Measurements from ENCODE around the gene LY6G5C.
A peak's percentile ranks its signal among the peaks of the same experiment; 100 is the strongest.

The LY6G5C gene

GRCh38 chr6:31689249-31690110 lies 8.6 kb upstream of the LY6G5C start:
- DNase-seq = no peak

- DNase-seq = no peak
Observed at GRCh38 chr6:31687860-31688693, 7.2 kb upstream of the LY6G5C start.

GRCh38 chr6:31687321-31687720 lies 6.5 kb upstream of the LY6G5C start:
- DNase-seq = no peak

GRCh38 chr6:31686483-31686882 lies 5.6 kb upstream of the LY6G5C start:
- no peak for DNase-seq

DNA sequence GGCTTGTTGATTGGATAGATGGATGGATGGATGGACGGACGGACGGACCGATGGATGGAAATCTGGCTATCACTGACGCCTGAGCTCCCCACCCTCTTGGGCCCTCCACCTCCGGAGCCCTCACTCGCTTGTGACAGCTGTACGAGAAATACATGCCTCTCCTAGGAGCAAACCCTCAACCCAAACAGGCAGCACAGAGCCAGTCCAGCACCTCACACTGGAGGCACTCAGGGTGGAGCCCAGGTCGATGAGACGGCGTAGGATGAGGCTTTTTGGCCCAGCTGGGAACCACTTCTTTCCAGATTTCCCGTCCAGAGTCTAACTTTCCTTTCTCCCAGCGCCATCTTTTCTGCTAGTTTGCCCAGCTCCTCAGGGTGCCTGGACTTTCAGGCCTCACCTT lies 2.7 kb upstream of the LY6G5C start:
- no peak for DNase-seq

GRCh38 chr6:31681135-31681671 lies 336 bp upstream of the LY6G5C start:
- DNase-seq = peak; percentile 24

- no peak for DNase-seq
Observed at GRCh38 chr6:31677955-31678354, 2.9 kb downstream of the LY6G5C start.

GRCh38 chr6:31676904-31677303 lies 4.0 kb downstream of the LY6G5C start:
- DNase-seq = no peak

DNA sequence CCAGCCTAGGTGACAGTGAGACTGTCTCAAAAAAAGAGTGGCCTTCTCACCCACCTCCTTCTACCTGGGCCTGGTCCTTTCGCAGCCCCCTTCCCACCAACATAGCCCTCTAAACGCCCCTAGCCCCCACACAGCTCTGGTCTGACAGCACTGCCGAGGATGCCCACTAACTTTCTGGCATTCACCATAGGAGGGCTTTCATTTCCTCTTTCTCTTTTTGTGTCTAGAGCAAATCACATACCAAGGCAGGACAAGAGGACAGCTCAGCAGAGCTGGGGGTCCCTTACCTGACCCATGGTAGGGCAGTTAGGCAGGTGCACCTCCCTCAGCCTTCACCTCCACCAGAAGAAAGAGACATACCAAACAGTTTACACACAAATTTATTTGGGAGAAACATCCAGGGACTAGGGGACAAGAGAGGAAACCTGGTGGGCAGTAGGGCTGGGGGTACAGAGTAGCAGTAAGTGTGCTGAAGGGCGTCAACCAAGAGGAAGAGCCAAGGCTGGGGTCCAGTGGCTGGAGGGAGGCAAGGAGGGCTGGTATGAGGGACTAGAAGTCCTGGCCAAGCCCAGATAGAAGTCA lies 4.5 kb downstream of the LY6G5C start:
- DNase-seq = no peak

DNA sequence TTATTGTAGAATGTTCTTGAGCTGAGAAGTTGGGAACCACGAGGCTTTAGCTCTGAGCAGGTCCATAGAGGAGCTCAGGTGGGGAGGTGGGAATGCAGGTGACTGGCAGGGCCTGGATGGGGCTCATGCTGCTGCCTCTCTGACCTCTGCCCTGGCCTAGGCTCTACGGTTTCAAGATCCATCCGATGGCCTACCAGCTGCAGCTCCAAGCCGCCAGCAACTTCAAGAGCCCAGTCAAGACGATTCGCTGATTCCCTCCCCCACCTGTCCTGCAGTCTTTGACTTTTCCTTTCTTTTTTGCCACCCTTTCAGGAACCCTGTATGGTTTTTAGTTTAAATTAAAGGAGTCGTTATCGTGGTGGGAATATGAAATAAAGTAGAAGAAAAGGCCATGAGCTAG lies 11.2 kb downstream of the LY6G5C start, which contains the start of gene LY6G5B:
LY6G5B (plus strand) TSS at position 301 of the 400 bp plus-strand sequence. CDS start 975 bp downstream, outside the sequence.
- DNase-seq = no peak

DNA sequence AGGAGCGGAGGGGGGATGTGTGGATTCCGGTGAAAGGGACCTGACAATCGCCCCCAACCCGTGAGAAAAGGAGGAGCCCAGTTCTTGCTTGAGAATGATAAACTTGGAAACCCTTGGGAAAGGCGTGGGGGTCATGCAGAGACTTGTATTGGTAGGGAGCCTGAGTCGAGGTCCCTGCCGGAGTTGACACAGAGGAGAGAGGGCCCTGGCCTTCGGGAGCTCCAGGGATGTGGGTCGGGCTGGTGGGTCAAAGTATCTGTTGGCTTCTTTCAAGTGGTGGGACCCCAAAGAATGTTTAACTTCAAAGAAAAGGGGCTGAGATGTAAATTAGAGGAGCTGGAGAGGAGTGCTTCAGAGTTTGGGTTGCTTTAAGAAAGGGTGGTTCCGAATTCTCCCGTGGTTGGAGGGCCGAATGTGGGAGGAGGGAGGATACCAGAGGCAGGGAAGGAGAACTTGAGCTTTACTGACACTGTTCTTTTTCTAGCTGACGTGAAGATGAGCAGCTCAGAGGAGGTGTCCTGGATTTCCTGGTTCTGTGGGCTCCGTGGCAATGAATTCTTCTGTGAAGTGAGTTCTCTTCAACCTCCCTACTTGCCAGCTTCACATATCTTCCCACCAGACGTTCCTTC lies 14.4 kb downstream of the LY6G5C start:
- no peak for DNase-seq

- peak; percentile 99 for DNase-seq
Observed at GRCh38 chr6:31665501-31666336, 15.1 kb downstream of the LY6G5C start, which contains the start of gene CSNK2B. CSNK2B (plus strand) TSS chr6:31666080; CDS start chr6:31666832, 752 bp downstream.

DNA sequence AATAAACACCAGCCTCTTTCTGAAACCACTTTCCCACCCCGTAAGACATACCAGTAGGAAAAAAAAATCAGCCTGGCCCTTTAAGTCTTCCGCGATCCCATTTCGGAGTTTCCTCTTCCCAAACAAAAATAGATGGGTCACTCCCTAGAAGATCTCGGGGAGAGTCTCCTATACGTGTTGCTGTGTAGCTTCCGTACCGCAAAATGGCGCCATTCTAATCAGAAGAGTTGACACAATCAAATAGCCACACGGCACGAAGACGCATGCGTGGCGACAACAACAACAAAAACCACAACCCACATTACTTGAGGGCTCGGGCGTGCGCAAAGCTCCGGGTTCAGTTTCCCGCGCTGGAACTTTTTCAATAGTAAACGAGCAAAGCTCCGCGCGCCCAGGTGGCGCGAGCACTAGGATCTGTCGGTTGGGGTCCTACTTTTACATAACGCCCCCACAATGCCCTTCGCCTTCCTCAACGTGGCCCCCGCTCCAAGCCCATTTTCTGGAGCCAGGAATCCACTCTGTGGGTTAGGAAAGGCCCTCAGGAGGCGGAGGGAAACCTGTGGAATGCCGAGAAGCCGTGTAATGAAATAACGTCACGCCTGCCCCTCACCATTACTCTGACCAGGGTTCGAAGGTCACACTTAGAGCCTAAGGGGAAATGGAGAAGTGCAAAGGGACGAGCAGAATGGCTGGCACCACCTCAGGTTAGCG lies 15.9 kb downstream of the LY6G5C start, which contains the start of gene GPANK1:
GPANK1 (minus strand) TSS at position 208 of the 711 bp plus-strand sequence. CDS start 519 bp downstream, outside the sequence.
- DNase-seq = peak; percentile 87

GRCh38 chr6:31663961-31664789 lies 16.7 kb downstream of the LY6G5C start:
- DNase-seq = no peak

DNA sequence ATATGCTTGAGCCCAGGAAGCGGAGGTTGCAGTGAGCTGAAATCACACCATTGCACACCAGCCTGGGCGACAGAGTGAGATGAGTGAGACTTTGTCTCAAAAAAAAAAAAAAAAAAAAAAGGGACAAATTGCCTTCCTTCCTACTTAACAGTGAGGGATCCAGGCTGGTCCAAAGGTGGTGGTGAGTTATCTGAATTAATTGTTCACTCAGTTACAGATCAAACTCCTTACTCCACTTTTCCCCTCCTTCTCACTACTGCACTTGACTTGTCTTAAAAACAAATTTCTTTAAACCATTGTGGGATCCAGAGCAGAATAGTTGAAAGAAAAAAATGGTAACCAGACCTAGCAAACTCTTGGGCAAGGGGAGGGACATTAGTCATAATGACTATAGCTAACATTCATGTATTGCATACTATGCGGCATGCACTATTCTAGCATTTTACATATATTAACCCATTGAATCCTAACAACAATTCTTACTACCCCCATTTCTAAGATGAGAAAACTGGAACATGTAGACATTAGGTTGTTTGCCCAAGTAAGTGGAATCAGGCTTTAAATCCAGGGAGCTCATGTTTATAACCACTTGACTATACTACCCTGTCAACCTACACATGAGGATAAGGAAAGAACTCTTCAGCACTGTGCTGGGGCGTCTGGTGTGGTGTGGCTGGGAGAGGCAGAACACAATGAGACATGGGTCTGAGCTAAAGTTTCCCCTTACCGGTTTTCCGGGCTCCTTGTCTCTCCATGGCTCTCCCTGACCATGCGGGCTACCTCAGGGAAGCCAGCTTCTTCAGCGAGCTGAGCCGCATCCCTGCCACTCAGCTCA lies 17.5 kb downstream of the LY6G5C start:
- DNase-seq = no peak

GRCh38 chr6:31662124-31662723 lies 18.6 kb downstream of the LY6G5C start:
- no peak for DNase-seq

- no peak for DNase-seq
Observed at GRCh38 chr6:31661262-31662123, 19.4 kb downstream of the LY6G5C start.
